Suprapubic skin (tissue), 4 donors: Measurements from ENCODE around the gene MAVS.

Experiments
- EP300 ChIP-seq: sonication (generic); formaldehyde crosslinking; IDR thresholded peaks from one replicate; pipeline ENCODE4 v1.6.1; 2017; ENCODE audit warnings: antibody characterized with exemption
- POLR2A ChIP-seq, 2 donors: fragments of 450-650 bp; IDR thresholded peaks; one replicate each; pipeline ENCODE4 v1.6.1; 2017; ENCODE audit warnings: antibody characterized with exemption in 2 of 2, mild to moderate bottlenecking in 2 of 2, moderate library complexity in 2 of 2
- POLR2AphosphoS5 ChIP-seq, 3 donors: sonication (generic); formaldehyde crosslinking; IDR thresholded peaks; one replicate each; pipeline ENCODE4 v1.6.1; 2017; ENCODE audit warnings: antibody characterized with exemption in 3 of 3
- TF ChIP-seq, protein P1 (sequence below), 2 donors: fragments of 200-600 bp in 1 of 2; fragments of 450-650 bp in 1 of 2; sonication (generic) in 1 of 2; IDR thresholded peaks; one replicate each; pipeline ENCODE4 v1.5.1; 2016 to 2019; ENCODE audit warnings: antibody characterized with exemption in 2 of 2, mild to moderate bottlenecking in 1 of 2, moderate library complexity in 1 of 2

GRCh38 chr20:3867802-3868201 lies 21.2 kb downstream of the MAVS start:
- TF ChIP-seq, protein P1, sequence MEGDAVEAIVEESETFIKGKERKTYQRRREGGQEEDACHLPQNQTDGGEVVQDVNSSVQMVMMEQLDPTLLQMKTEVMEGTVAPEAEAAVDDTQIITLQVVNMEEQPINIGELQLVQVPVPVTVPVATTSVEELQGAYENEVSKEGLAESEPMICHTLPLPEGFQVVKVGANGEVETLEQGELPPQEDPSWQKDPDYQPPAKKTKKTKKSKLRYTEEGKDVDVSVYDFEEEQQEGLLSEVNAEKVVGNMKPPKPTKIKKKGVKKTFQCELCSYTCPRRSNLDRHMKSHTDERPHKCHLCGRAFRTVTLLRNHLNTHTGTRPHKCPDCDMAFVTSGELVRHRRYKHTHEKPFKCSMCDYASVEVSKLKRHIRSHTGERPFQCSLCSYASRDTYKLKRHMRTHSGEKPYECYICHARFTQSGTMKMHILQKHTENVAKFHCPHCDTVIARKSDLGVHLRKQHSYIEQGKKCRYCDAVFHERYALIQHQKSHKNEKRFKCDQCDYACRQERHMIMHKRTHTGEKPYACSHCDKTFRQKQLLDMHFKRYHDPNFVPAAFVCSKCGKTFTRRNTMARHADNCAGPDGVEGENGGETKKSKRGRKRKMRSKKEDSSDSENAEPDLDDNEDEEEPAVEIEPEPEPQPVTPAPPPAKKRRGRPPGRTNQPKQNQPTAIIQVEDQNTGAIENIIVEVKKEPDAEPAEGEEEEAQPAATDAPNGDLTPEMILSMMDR (IDR thresholded peaks at IDR 0.05): no peak
- TF ChIP-seq POLR2AphosphoS5 (IDR thresholded peaks at IDR 0.05) (no peak), POLR2A (IDR thresholded peaks at IDR 0.05) (no peak), EP300 (no peak)
